GM12878 (cell line): ENCODE measurements around the gene ORC4. TPM values are rescaled to one million over a fixed set of nuclear protein-coding genes. Genes with fewer than 3 reads are reported as not detected.

Source experiments
- ATAC-seq: fragments of 200-7000 bp; cut with Tn5 transposase; 3 replicates; pipeline ENCODE4 v1.9.1; 2020; ENCODE audit warnings: mild to moderate bottlenecking, moderate library complexity
- BruUV-seq: library from RNA; stranded (reverse); fragments of 400-500 nt; replicated peaks from 2 replicates; lab custom pipeline; 2021; lab: Mats Ljungman, UMichigan
- CTCF ChIA-PET: fragments of 300-600 bp; sonication (Branson Sonifier 250); formaldehyde crosslinking; extraction: SDS; loops from one replicate; lab custom pipeline; 2021; ENCODE audit warnings: inconsistent platforms; lab: Yijun Ruan, JAX
- POLR2A ChIA-PET: fragments of 350-600 bp; formaldehyde crosslinking; extraction: SDS; loops from one replicate; lab custom pipeline; 2021; ENCODE audit warnings: inconsistent platforms; lab: Charles Lee
- RAD21 ChIA-PET: fragments of 300-600 bp; sonication (Branson Sonifier 250); formaldehyde crosslinking; loops from one replicate; lab custom pipeline; 2023; ENCODE audit warnings: antibody characterized with exemption; ENCODE audit not compliant: unreplicated experiment; lab: Charles Lee
- SMC1A ChIA-PET: fragments of 300-600 bp; sonication (Branson Sonifier 250); formaldehyde crosslinking; loops from one replicate; lab custom pipeline; 2023; ENCODE audit not compliant: unreplicated experiment, uncharacterized antibody; lab: Charles Lee
- DNase-seq: peaks from one replicate; pipeline ENCODE4 v3.0.0-alpha.2; 2011; ENCODE audit warnings: low read depth, low spot score
- FAIRE-seq: peaks from 3 replicates; lab custom pipeline; 2011; peaks lifted over from hg19 to GRCh38; lab: Jason Lieb, UNC
- H2AFZ ChIP-seq: 2 replicates; pipeline ENCODE4 v1.6.0; 2011; ENCODE audit warnings: low read depth, low read length, control low read depth; ENCODE audit not compliant: control insufficient read depth
- H3K27ac ChIP-seq: 2 replicates; pipeline ENCODE4 v1.5.1; 2011; ENCODE audit warnings: control low read depth; ENCODE audit not compliant: control insufficient read depth, insufficient read depth
- H3K27me3 ChIP-seq, 2 experiments: replicated peaks in 1 of 2; 2 replicates each; pipeline versions ENCODE4 v1.6.0 to v1.6.1; 2011; ENCODE audit warnings: low read length in 1 of 2; ENCODE audit not compliant: control insufficient read depth in 2 of 2, insufficient read depth in 2 of 2
- H3K36me3 ChIP-seq, 2 experiments: 2 replicates each; pipeline ENCODE4 v1.5.1; 2011; ENCODE audit warnings: low read length in 1 of 2; ENCODE audit not compliant: control insufficient read depth in 2 of 2, insufficient read depth in 2 of 2
- H3K4me1 ChIP-seq: 2 replicates; pipeline ENCODE4 v1.6.1; 2011; ENCODE audit warnings: mild to moderate bottlenecking, low read length, moderate library complexity, mixed read lengths; ENCODE audit not compliant: control insufficient read depth, insufficient read depth
- H3K4me2 ChIP-seq: 2 replicates; pipeline ENCODE4 v1.6.0; 2011; ENCODE audit warnings: control low read depth; ENCODE audit not compliant: control insufficient read depth, insufficient read depth
- H3K4me3 ChIP-seq: fragments of 200-600 bp; sonication (generic); 2 replicates; pipeline ENCODE4 v1.5.1; 2016
- H3K79me2 ChIP-seq: 2 replicates; pipeline ENCODE4 v1.6.0; 2011; ENCODE audit warnings: low read length; ENCODE audit not compliant: control insufficient read depth, insufficient read depth
- H3K9ac ChIP-seq: 2 replicates; pipeline ENCODE4 v1.8.0; 2011; ENCODE audit warnings: low read length, control low read depth, mixed read lengths; ENCODE audit not compliant: control insufficient read depth, insufficient read depth
- H3K9me3 ChIP-seq: replicated peaks from 3 replicates; pipeline ENCODE4 v1.5.1; 2011; ENCODE audit warnings: mild to moderate bottlenecking, low read length; ENCODE audit not compliant: control insufficient read depth, insufficient read depth
- H4K20me1 ChIP-seq: 2 replicates; pipeline ENCODE4 v1.6.0; 2011; ENCODE audit not compliant: control insufficient read depth, insufficient read depth
- BCL3 ChIP-seq: IDR thresholded peaks from 2 replicates; pipeline ENCODE4 v1.6.1; 2011; ENCODE audit warnings: borderline replicate concordance, low read depth, mild to moderate bottlenecking, moderate library complexity, low read length; ENCODE audit not compliant: insufficient read depth, poor library complexity, severe bottlenecking
- EGR1 ChIP-seq, 2 experiments: IDR thresholded peaks; 1 replicate in 1 of 2; 2 replicates in 1 of 2; pipeline ENCODE4 v1.6.1; 2011 to 2012; ENCODE audit warnings: low read depth in 2 of 2, low read length in 2 of 2, borderline replicate concordance in 1 of 2, mild to moderate bottlenecking in 1 of 2, moderate library complexity in 1 of 2
- IKZF2 ChIP-seq, 2 experiments: fragments of 450-650 bp; IDR thresholded peaks; 2 replicates each; pipeline ENCODE4 v1.6.1; 2017; ENCODE audit warnings: mild to moderate bottlenecking in 2 of 2, moderate library complexity in 2 of 2
- IRF5 ChIP-seq: fragments of 450-650 bp; IDR thresholded peaks from 2 replicates; pipeline ENCODE4 v1.6.1; 2017; ENCODE audit warnings: borderline replicate concordance
- MEF2B ChIP-seq: fragments of 450-650 bp; IDR thresholded peaks from 2 replicates; pipeline ENCODE4 v1.6.1; 2018; ENCODE audit warnings: mild to moderate bottlenecking, moderate library complexity; ENCODE audit not compliant: partially characterized antibody, poor library complexity, severe bottlenecking
- NKRF ChIP-seq: fragments of 450-650 bp; conservative IDR thresholded peaks from 2 replicates; pipeline ENCODE4 v1.6.1; 2017; ENCODE audit warnings: mild to moderate bottlenecking, moderate library complexity
- NRF1 ChIP-seq: conservative IDR thresholded peaks from 2 replicates; pipeline ENCODE4 v1.6.1; 2011; ENCODE audit warnings: mild to moderate bottlenecking, low read depth, low read length, improper control_type of control experiment
- PAX5 ChIP-seq: IDR thresholded peaks from 2 replicates; pipeline ENCODE4 v1.6.1; 2011; ENCODE audit warnings: low read depth, low read length, borderline replicate concordance
- PAX8 ChIP-seq: fragments of 450-650 bp; IDR thresholded peaks from 2 replicates; pipeline ENCODE4 v1.6.1; 2017; ENCODE audit warnings: mild to moderate bottlenecking, moderate library complexity
- SIN3A ChIP-seq: IDR thresholded peaks from 2 replicates; pipeline ENCODE4 v1.6.1; 2012; ENCODE audit warnings: low read depth, low read length, improper control_type of control experiment
- SREBF1 ChIP-seq: IDR thresholded peaks from 2 replicates; pipeline ENCODE4 v1.6.1; 2012; ENCODE audit warnings: mild to moderate bottlenecking, low read length
- ZNF592 ChIP-seq: fragments of 450-650 bp; IDR thresholded peaks from 2 replicates; pipeline ENCODE4 v1.6.1; 2017; ENCODE audit warnings: mild to moderate bottlenecking, moderate library complexity
- WGBS: methylation state at CpG from one replicate; pipeline ENCODE4 v1.1.6; 2016; ENCODE audit warnings: low lambda C conversion rate; ENCODE audit not compliant: insufficient replicate concordance, insufficient coverage; ENCODE audit errors: missing lambda C conversion rate; 5-methylcytosine and 5-hydroxymethylcytosine counted together
- in situ Hi-C: fragments of 300-500 bp; cut with MboI; formaldehyde crosslinking; loops from 9 replicates; pipeline ENCODE4 v1.14.3; 2018; ENCODE audit warnings: mixed read lengths
- intact Hi-C: fragments of 100-400 bp; cut with micrococcal nuclease; formaldehyde crosslinking; loops from one replicate; pipeline ENCODE4 v1.14.2; 2022; ENCODE audit not compliant: unreplicated experiment
- polyA plus RNA-seq, 11 experiments: library from polyadenylated mRNA; depleted of rRNA in 4 of 11; unstranded in 6 of 11; stranded (reverse) in 5 of 11; fragments of >200 nt; fragmentation: Nextera tagmentation in 4 of 11; fragmentation: Illumina TruSeq in 1 of 11; extraction: Ambion mirVana in 4 of 11; extraction: Trizol in 1 of 11; gene quantifications; 1 replicate in 1 of 11; 2 replicates in 10 of 11; pipeline versions ENCODE4 v1.2.1 to v1.2.3, GENCODE V29; 2011 to 2016; ENCODE audit warnings: inconsistent platforms in 2 of 11, missing spikeins in 2 of 11, low read depth in 1 of 11
- total RNA-seq, 4 experiments: library from RNA; depleted of rRNA in 3 of 4; stranded (reverse); fragments of >200 nt in 3 of 4; fragmentation: Illumina TruSeq in 1 of 4; extraction: Trizol in 1 of 4; gene quantifications; 2 replicates each; pipeline versions ENCODE4 v1.2.1 to v1.2.3, GENCODE V29; 2013 to 2021

Gene ORC4
- total and polyA plus RNA-seq, 10 of the 15 experiments (the other 5 are each of a cell fraction or from before 2014, with no cell fraction given), result 25.7 to 71.3 (median 52.1) TPM

GRCh38 chr2:148028781-148029180, 8.2 kb upstream of the ORC4 start:
- Histone ChIP-seq H2AFZ (no peak overlapping the region), H3K9me3 (peaks cover under 1% of the 10 kb centered on the region; the same call in 1 of the 3 replicates), H3K9ac (no peak overlapping the region), H3K79me2 (peaks cover 52% of the 10 kb centered on the region), H3K36me3 (peaks cover 0 to 4% of the 10 kb centered on the region in 2 experiments; a peak in 2 of 4 replicates), H3K4me3 (no peak overlapping the region), H4K20me1 (no peaks in the 10 kb centered on the region), H3K27me3 (no peaks in the 10 kb centered on the region), H3K27ac (no peak overlapping the region), H3K4me1 (no peaks in the 10 kb centered on the region), H3K4me2 (no peak overlapping the region)
- WGBS, result 100% methylated on average over 1 of the region's 1 CpG
- RAD21 ChIA-PET, result interaction anchor here (0.8 to 5.2 kb wide), 12 partner anchors 8 to 481 kb away, joined by 3 to 31 read pairs (median 5); partner anchors contain the start of genes MBD5 and ORC4
- POLR2A ChIA-PET, result interaction anchor here (0.6 to 6.1 kb wide), 3 partner anchors 8 to 369 kb away, joined by 3 to 40 read pairs (median 4); partner anchors contain the start of genes MBD5 and ORC4
- SMC1A ChIA-PET, result interaction anchor here (0.6 to 17.7 kb wide), 7 partner anchors 9 to 677 kb away, joined by 3 to 177 read pairs (median 7); partner anchors contain the start of genes MBD5 and ORC4
- no peak for ATAC-seq
- CTCF ChIA-PET, result interaction anchor here (0.6 to 3.2 kb wide), 5 partner anchors 8 to 39 kb away, joined by 3 to 10 read pairs (median 4); partner anchors contain the start of genes MBD5 and ORC4
- no TSS peak for BruUV-seq
- DNase-seq, result no peak
- in situ Hi-C loops (no loop called here), intact Hi-C loops (loop anchor here (10.0 kb wide), 2 partner anchors 394 to 616 kb away; partner anchors contain the start of gene EPC2)
- no peak for FAIRE-seq
- TF ChIP-seq SREBF1 (no peak), BCL3 (no peak), IRF5 (no peak), PAX5 (no peak), EGR1 (IDR thresholded peaks at IDR 0.05; ENCODE audit: borderline replicate concordance in 1 of 2, low read depth in 2 of 2, low read length in 2 of 2) (no peak), ZNF592 (no peak), MEF2B (no peak), NKRF (no peak), NRF1 (no peak), SIN3A (no peak), PAX8 (no peak), IKZF2 (IDR thresholded peaks at IDR 0.05) (no peak)
